Stimulated activated CD4-positive, alpha-beta T cell treated with anti-CD3 and anti-CD28 coated beads, TNF-alpha, amount 100 ng/mL, for 48 hours (primary cell): ENCODE data around the gene EHD4.
A peak's percentile ranks its signal among the peaks of the same experiment; 100 is the strongest.

ENCODE experiments used
- DNase-seq, 3 donors: peaks; one replicate each; pipeline ENCODE4 v3.0.0-alpha.2; 2020; ENCODE audit warnings: low read depth in 3 of 3

Gene EHD4

GRCh38 chr15:41919954-41920538 lies 52.3 kb downstream of the EHD4 start:
- no peak for DNase-seq

- no peak for DNase-seq
Observed at GRCh38 chr15:41919201-41919820, 53.0 kb downstream of the EHD4 start.

GRCh38 chr15:41918506-41919126 lies 53.7 kb downstream of the EHD4 start:
- no peak for DNase-seq

- no peak for DNase-seq
Observed at GRCh38 chr15:41917767-41918430, 54.5 kb downstream of the EHD4 start.

- DNase-seq: no peak
Observed at GRCh38 chr15:41915255-41915994, 56.9 kb downstream of the EHD4 start.

GRCh38 chr15:41914411-41914810 lies 57.9 kb downstream of the EHD4 start:
- DNase-seq: no peak

- no peak for DNase-seq
Observed at GRCh38 chr15:41913256-41913655, 59.1 kb downstream of the EHD4 start.

- no peak for DNase-seq
Observed at GRCh38 chr15:41911691-41912345, 60.5 kb downstream of the EHD4 start.

GRCh38 chr15:41908736-41909461 lies 63.5 kb downstream of the EHD4 start:
- DNase-seq: no peak

- DNase-seq: no peak
Observed at GRCh38 chr15:41907141-41907540, 65.2 kb downstream of the EHD4 start.

GRCh38 chr15:41906608-41907007 lies 65.7 kb downstream of the EHD4 start:
- DNase-seq: no peak

GRCh38 chr15:41905036-41905793 lies 67.1 kb downstream of the EHD4 start:
- DNase-seq: no peak

- DNase-seq: peak; percentile 38 to 57 (median 45)
Observed at GRCh38 chr15:41904541-41905005, 67.8 kb downstream of the EHD4 start.

- DNase-seq: no peak
Observed at GRCh38 chr15:41903782-41904181, 68.6 kb downstream of the EHD4 start.

- no peak for DNase-seq
Observed at GRCh38 chr15:41901431-41901830, 70.9 kb downstream of the EHD4 start.

GRCh38 chr15:41900526-41901380 lies 71.6 kb downstream of the EHD4 start:
- DNase-seq: no peak

- DNase-seq: no peak
Observed at GRCh38 chr15:41899854-41900442, 72.4 kb downstream of the EHD4 start.

- no peak for DNase-seq
Observed at GRCh38 chr15:41897363-41897799, 75.0 kb downstream of the EHD4 start.

- no peak for DNase-seq
Observed at GRCh38 chr15:41896566-41896965, 75.8 kb downstream of the EHD4 start.
